ENCODE results near the gene TOGARAM2. TPM values are rescaled to one million over a fixed set of nuclear protein-coding genes. Genes with fewer than 3 reads are reported as not detected.

TOGARAM2 gene
- total and polyA plus RNA-seq, 2 of the 13 experiments (the other 11 are each of a cell fraction or from before 2014, with no cell fraction given), result under 0.01 to 0.05 TPM

DNA sequence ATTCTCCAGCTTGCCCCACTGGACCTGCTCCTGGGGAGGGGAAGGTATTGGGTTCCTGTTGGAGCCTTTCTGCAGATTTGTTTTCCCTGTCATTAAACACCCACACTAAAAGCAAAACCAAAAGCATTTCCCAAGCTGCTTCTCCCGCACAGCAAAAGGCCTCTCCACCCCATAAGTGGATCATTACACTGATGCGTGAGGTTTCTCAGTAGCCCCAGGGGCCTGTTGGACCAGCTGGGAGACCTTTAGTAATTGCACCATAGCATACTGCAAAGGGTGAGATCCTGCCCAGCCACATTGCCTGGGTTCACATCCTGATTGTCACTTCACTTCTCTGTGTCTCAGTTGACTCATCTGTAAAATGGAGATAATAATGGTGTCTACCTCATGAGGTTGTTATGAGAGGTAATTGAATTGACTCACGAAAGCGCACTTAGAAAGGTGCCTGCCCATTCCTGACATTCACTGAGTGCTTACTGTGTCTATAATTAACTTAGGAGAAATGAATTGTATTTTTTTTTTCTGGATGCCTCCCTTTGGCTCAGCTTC, 43.9 kb downstream of the TOGARAM2 start:
- ChIA-PET POLR2A (no interaction called here), CTCF (ENCODE audit: low intra/inter-chr PET ratio, low total read pairs) (no interaction called here)
- Histone ChIP-seq H3K36me3 (replicated peaks in 1 of 2; ENCODE audit: control insufficient read depth in 1 of 2, insufficient read depth in 2 of 2, low read length in 2 of 2) (no peaks in the 10 kb centered on the region), H3K9me3 (ENCODE audit: low read length) (no peaks in the 10 kb centered on the region), H2AFZ (ENCODE audit: low read length) (no peak overlapping the region), H3K27me3 (ENCODE audit: control insufficient read depth in 1 of 2, insufficient read depth in 2 of 2, low read length in 2 of 2) (peaks cover 4 to 60% of the 10 kb centered on the region in 2 experiments; a peak in 3 of 5 replicates), H3K79me2 (ENCODE audit: insufficient read depth, low read length) (no peaks in the 10 kb centered on the region), H3K9ac (ENCODE audit: insufficient read depth, low read depth, low read length) (no peak overlapping the region), H4K20me1 (ENCODE audit: insufficient read depth, low read length) (no peaks in the 10 kb centered on the region; the same call in 1 of the 2 replicates), H3K27ac (ENCODE audit: extremely low read length, insufficient read depth, low read length) (no peak overlapping the region), H3K4me3 (replicated peaks in 1 of 3; ENCODE audit: insufficient read depth in 1 of 3, low read depth in 2 of 3, low read length in 3 of 3) (no peak overlapping the region), H3K4me2 (ENCODE audit: low read depth, low read length) (no peak overlapping the region), H3K4me1 (ENCODE audit: insufficient read depth, low read length) (no peaks in the 10 kb centered on the region)
- no peak for TF ChIP-seq HNRNPLL (IDR thresholded peaks at IDR 0.05; ENCODE audit: low read depth, low read length, poor library complexity, severe bottlenecking)
- no peak for TF ChIP-seq ATF7 (IDR thresholded peaks at IDR 0.05)
- TF ChIP-seq ATF7 (CRISPR knock-in tag; IDR thresholded peaks at IDR 0.05), result no peak
- TF ChIP-seq, protein P1, sequence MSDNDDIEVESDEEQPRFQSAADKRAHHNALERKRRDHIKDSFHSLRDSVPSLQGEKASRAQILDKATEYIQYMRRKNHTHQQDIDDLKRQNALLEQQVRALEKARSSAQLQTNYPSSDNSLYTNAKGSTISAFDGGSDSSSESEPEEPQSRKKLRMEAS (IDR thresholded peaks at IDR 0.05), result no peak
- TF ChIP-seq ZFP82 (CRISPR knock-in tag; IDR thresholded peaks at IDR 0.05; ENCODE audit: borderline replicate concordance), result no peak
- no peak for TF ChIP-seq DMAP1 (CRISPR knock-in tag; IDR thresholded peaks at IDR 0.05)
- TF ChIP-seq, protein P2, sequence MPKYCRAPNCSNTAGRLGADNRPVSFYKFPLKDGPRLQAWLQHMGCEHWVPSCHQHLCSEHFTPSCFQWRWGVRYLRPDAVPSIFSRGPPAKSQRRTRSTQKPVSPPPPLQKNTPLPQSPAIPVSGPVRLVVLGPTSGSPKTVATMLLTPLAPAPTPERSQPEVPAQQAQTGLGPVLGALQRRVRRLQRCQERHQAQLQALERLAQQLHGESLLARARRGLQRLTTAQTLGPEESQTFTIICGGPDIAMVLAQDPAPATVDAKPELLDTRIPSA (CRISPR knock-in tag; IDR thresholded peaks at IDR 0.05; ENCODE audit: borderline replicate concordance), result no peak
- TF ChIP-seq RXRA (CRISPR knock-in tag; IDR thresholded peaks at IDR 0.05), result no peak
- TF ChIP-seq, protein P3, sequence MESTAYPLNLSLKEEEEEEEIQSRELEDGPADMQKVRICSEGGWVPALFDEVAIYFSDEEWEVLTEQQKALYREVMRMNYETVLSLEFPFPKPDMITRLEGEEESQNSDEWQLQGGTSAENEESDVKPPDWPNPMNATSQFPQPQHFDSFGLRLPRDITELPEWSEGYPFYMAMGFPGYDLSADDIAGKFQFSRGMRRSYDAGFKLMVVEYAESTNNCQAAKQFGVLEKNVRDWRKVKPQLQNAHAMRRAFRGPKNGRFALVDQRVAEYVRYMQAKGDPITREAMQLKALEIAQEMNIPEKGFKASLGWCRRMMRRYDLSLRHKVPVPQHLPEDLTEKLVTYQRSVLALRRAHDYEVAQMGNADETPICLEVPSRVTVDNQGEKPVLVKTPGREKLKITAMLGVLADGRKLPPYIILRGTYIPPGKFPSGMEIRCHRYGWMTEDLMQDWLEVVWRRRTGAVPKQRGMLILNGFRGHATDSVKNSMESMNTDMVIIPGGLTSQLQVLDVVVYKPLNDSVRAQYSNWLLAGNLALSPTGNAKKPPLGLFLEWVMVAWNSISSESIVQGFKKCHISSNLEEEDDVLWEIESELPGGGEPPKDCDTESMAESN (CRISPR knock-in tag; conservative IDR thresholded peaks at IDR 0.05), result no peak
- TF ChIP-seq RAD21 (CRISPR knock-in tag; IDR thresholded peaks at IDR 0.05), result no peak
- no peak for TF ChIP-seq FOSL1 (CRISPR knock-in tag; IDR thresholded peaks at IDR 0.05; ENCODE audit: borderline replicate concordance)
- no peak for TF ChIP-seq ZNF879 (CRISPR knock-in tag; IDR thresholded peaks at IDR 0.05)
- TF ChIP-seq SP4 (CRISPR knock-in tag; IDR thresholded peaks at IDR 0.05), result no peak
- TF ChIP-seq, protein P4, sequence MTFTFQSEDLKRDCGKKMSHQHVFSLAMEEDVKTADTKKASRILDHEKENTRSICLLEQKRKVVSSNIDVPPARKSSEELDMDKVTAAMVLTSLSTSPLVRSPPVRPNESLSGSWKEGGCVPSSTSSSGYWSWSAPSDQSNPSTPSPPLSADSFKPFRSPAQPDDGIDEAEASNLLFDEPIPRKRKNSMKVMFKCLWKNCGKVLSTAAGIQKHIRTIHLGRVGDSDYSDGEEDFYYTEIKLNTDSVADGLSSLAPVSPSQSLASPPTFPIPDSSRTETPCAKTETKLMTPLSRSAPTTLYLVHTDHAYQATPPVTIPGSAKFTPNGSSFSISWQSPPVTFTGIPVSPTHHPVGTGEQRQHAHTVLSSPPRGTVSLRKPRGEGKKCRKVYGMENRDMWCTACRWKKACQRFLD (CRISPR knock-in tag; IDR thresholded peaks at IDR 0.05; ENCODE audit: borderline replicate concordance), result no peak
- no peak for TF ChIP-seq MED8 (CRISPR knock-in tag; IDR thresholded peaks at IDR 0.05; ENCODE audit: insufficient replicate concordance)
- no peak for TF ChIP-seq ZMAT3 (CRISPR knock-in tag; conservative IDR thresholded peaks at IDR 0.05)
- TF ChIP-seq RFX5 (IDR thresholded peaks at IDR 0.05; ENCODE audit: low read depth, low read length), result no peak
- TF ChIP-seq ATF1 (CRISPR knock-in tag; IDR thresholded peaks at IDR 0.05), result no peak
- no peak for TF ChIP-seq PAF1 (CRISPR knock-in tag; IDR thresholded peaks at IDR 0.05)
- TF ChIP-seq ZNF780A (CRISPR knock-in tag; IDR thresholded peaks at IDR 0.05), result no peak
- TF ChIP-seq POLR2A (IDR thresholded peaks at IDR 0.05; ENCODE audit: insufficient read depth in 1 of 2, low read depth in 2 of 2, low read length in 2 of 2), result no peak
- ATAC-seq (no peak), DNase-seq (ENCODE audit: low spot score) (no peak), FAIRE-seq (no peak)
- BruUV-seq (replicated peaks), result no TSS peak
- in situ Hi-C loops (cut with HindIII; ENCODE audit: extremely low pct_ligation_motif_present, low pct_unique_long_range_greater_than_20kb), result no loop called here
- 12% methylated on average over 4 of the region's 4 CpGs for WGBS (ENCODE audit: low lambda C conversion rate)
- intact Hi-C loops (cut with micrococcal nuclease; ENCODE audit: unreplicated experiment), result no loop called here

Measured in HepG2 (cell line).